Left ventricle myocardium inferior (tissue), 1 donor: Measurements from ENCODE around the gene HSD11B1L. TPM values are rescaled to one million over a fixed set of nuclear protein-coding genes. Genes with fewer than 3 reads are reported as not detected.

Experiments
- DNase-seq: peaks from one replicate; pipeline ENCODE4 v3.0.0-alpha.2; 2020
- H3K27ac ChIP-seq: fragments of 200-600 bp; replicated peaks from 2 replicates; pipeline ENCODE4 v1.8.0; 2021
- H3K27me3 ChIP-seq: fragments of 200-600 bp; 2 replicates; pipeline ENCODE4 v1.8.0; 2021; ENCODE audit warnings: low read depth
- H3K36me3 ChIP-seq: fragments of 200-600 bp; 2 replicates; pipeline ENCODE4 v1.8.0; 2021
- H3K4me1 ChIP-seq: fragments of 200-600 bp; 2 replicates; pipeline ENCODE4 v1.8.0; 2021
- H3K4me3 ChIP-seq: fragments of 200-600 bp; 2 replicates; pipeline ENCODE4 v1.8.0; 2021; ENCODE audit warnings: mild to moderate bottlenecking, moderate library complexity
- H3K9me3 ChIP-seq: fragments of 200-600 bp; replicated peaks from 2 replicates; pipeline ENCODE4 v1.8.0; 2021
- CTCF ChIP-seq: fragments of 200-600 bp; IDR thresholded peaks from 2 replicates; pipeline ENCODE4 v1.8.0; 2021; ENCODE audit warnings: antibody characterized with exemption, mild to moderate bottlenecking, borderline replicate concordance
- intact Hi-C: fragments of 100-400 bp; cut with micrococcal nuclease; formaldehyde crosslinking; loops from one replicate; pipeline ENCODE4 v1.11.0; 2022
- total RNA-seq: library from RNA; stranded (reverse); fragmentation: NEBNext Ultra II Directional; extraction: Animal tissue kit (Norgen Biotek cat#: 25700); gene quantifications from one replicate; pipeline ENCODE4 v1.2.1, GENCODE V29; 2021
- donor health status: DM: no; HTN: yes; CAD: no; lungs with severe emphysema.

The HSD11B1L gene
- total RNA-seq, 1 donor from 2014 or later, result 4.5 TPM

- H3K36me3 ChIP-seq, result peaks cover 39% of the 10 kb centered on the region
- peak within 1 kb of the TSS; percentile 96 for H3K4me3 ChIP-seq
- TF ChIP-seq CTCF, result peak; percentile 96
- no peaks in the 10 kb centered on the region for H3K27me3 ChIP-seq
- peaks cover 53% of the 10 kb centered on the region for H3K4me1 ChIP-seq
- DNase-seq, result peak; percentile 98
- peak within 1 kb of the TSS; percentile 94 for H3K27ac ChIP-seq
- H3K9me3 ChIP-seq, result no peaks in the 10 kb centered on the region
- intact Hi-C loops, result no loop called here
These were observed 9.5 kb downstream of the HSD11B1L start, which contains the start of gene RPL36 for GRCh38 chr19:5690125-5690954. Gene RPL36, plus strand, starts transcription at chr19:5690295. Its CDS starts 213 bp downstream, at chr19:5690508.

GRCh38 chr19:5690955-5691821, 10.4 kb downstream of the HSD11B1L start:
- peak; percentile 81 for DNase-seq
- no peak for TF ChIP-seq CTCF
- intact Hi-C loops, result no loop called here
- peaks cover 48% of the 10 kb centered on the region for H3K36me3 ChIP-seq
- no peaks in the 10 kb centered on the region for H3K27me3 ChIP-seq
- H3K4me3 ChIP-seq, result peak overlapping the region; percentile 96
- no peaks in the 10 kb centered on the region for H3K9me3 ChIP-seq
- peak overlapping the region; percentile 94 for H3K27ac ChIP-seq
- peaks cover 51% of the 10 kb centered on the region for H3K4me1 ChIP-seq

- Histone ChIP-seq H3K27me3 (no peaks in the 10 kb centered on the region), H3K9me3 (no peaks in the 10 kb centered on the region), H3K36me3 (peaks cover 57% of the 10 kb centered on the region), H3K4me3 (peak overlapping the region; percentile 96), H3K4me1 (peaks cover 42% of the 10 kb centered on the region), H3K27ac (peak overlapping the region; percentile 94)
- no peak for TF ChIP-seq CTCF
- intact Hi-C loops, result no loop called here
- no peak for DNase-seq
These were observed 11.2 kb downstream of the HSD11B1L start for GRCh38 chr19:5691822-5692722.

- intact Hi-C loops, result no loop called here
- Histone ChIP-seq H3K27me3 (no peaks in the 10 kb centered on the region), H3K27ac (peak overlapping the region; percentile 94), H3K4me1 (peaks cover 36% of the 10 kb centered on the region), H3K36me3 (peaks cover 60% of the 10 kb centered on the region), H3K9me3 (no peaks in the 10 kb centered on the region), H3K4me3 (no peak overlapping the region)
- no peak for DNase-seq
- no peak for TF ChIP-seq CTCF
These were observed 11.9 kb downstream of the HSD11B1L start for GRCh38 chr19:5692723-5693194.
